SK-N-SH treated with all-trans-retinoic acid at 6 μM for 48 hours (cell line): ENCODE data around the gene GCC1.

ENCODE experiments used
- CSDC2 ChIP-seq: fragments of 250-450 bp; sonication (Bioruptor Pico); IDR thresholded peaks from 2 replicates; pipeline ENCODE4 v1.5.0; 2020; ENCODE audit warnings: mild to moderate bottlenecking, moderate library complexity
- POU6F1 ChIP-seq: fragments of 250-450 bp; sonication (Bioruptor Pico); IDR thresholded peaks from 2 replicates; pipeline ENCODE4 v1.8.0; 2021; ENCODE audit warnings: low read depth, mild to moderate bottlenecking, moderate library complexity, borderline replicate concordance
- TOX ChIP-seq: fragments of 250-450 bp; sonication (Bioruptor Pico); IDR thresholded peaks from 2 replicates; pipeline ENCODE4 v1.8.0; 2021; ENCODE audit warnings: mild to moderate bottlenecking, moderate library complexity, borderline replicate concordance
- TSHZ2 ChIP-seq: fragments of 250-450 bp; sonication (Bioruptor Pico); IDR thresholded peaks from 2 replicates; pipeline ENCODE4 v1.5.0; 2020; ENCODE audit warnings: mild to moderate bottlenecking, moderate library complexity
- ZFP3 ChIP-seq: fragments of 250-450 bp; sonication (Bioruptor Pico); IDR thresholded peaks from 2 replicates; pipeline ENCODE4 v1.5.0; 2020; ENCODE audit warnings: mild to moderate bottlenecking, moderate library complexity
- ZNF565 ChIP-seq: fragments of 450-650 bp; formaldehyde crosslinking; conservative IDR thresholded peaks from 2 replicates; pipeline ENCODE4 v1.5.0; 2020; ENCODE audit warnings: low read depth, mild to moderate bottlenecking, moderate library complexity
- ZNF70 ChIP-seq: fragments of 450-650 bp; formaldehyde crosslinking; IDR thresholded peaks from 2 replicates; pipeline ENCODE4 v1.5.0; 2020; ENCODE audit warnings: mild to moderate bottlenecking, moderate library complexity

GRCh38 chr7:127550247-127550646 is 35.1 kb downstream of the GCC1 start:
- TF ChIP-seq ZNF565 (CRISPR knock-in tag) (no peak), POU6F1 (CRISPR knock-in tag) (no peak), ZNF70 (CRISPR knock-in tag) (no peak), TSHZ2 (no peak), ZFP3 (CRISPR knock-in tag) (no peak), TOX (CRISPR knock-in tag) (no peak), CSDC2 (no peak)
